AG04450 (cell line): Measurements from ENCODE around the gene PNPLA3. TPM values are rescaled to one million over a fixed set of nuclear protein-coding genes. Genes with fewer than 3 reads are reported as not detected.
A peak's percentile ranks its signal among the peaks of the same experiment; 100 is the strongest.

Experiments used
- CTCF ChIA-PET: fragments of 300-600, 350-600 bp; formaldehyde crosslinking; extraction: SDS; loops from one replicate; lab custom pipeline; 2022; ENCODE audit warnings: antibody characterized with exemption, inconsistent platforms; lab: Charles Lee
- POLR2A ChIA-PET: fragments of 350-600 bp; formaldehyde crosslinking; extraction: SDS; loops from one replicate; lab custom pipeline; 2021; ENCODE audit warnings: antibody characterized with exemption, inconsistent platforms; lab: Yijun Ruan, JAX
- DNase-seq: peaks from one replicate; pipeline ENCODE4 v3.0.0-alpha.2; 2011; ENCODE audit warnings: low read depth, low spot score
- H3K27ac ChIP-seq: one replicate; pipeline ENCODE4 v1.5.1; 2012; ENCODE audit warnings: low read depth, low read length, control low read depth
- H3K27me3 ChIP-seq: one replicate; pipeline ENCODE4 v1.6.0; 2012; ENCODE audit warnings: low read length; ENCODE audit not compliant: control insufficient read depth, insufficient read depth
- H3K4me3 ChIP-seq: 2 replicates; pipeline ENCODE4 v1.5.1; 2011; ENCODE audit warnings: mild to moderate bottlenecking, low read depth, low read length, control low read depth
- H3K9me3 ChIP-seq: 2 replicates; pipeline ENCODE4 v1.5.1; 2012; ENCODE audit warnings: low read length; ENCODE audit not compliant: control insufficient read depth, insufficient read depth
- polyA plus RNA-seq: library from polyadenylated mRNA; depleted of rRNA; stranded (reverse); fragments of >200 nt; gene quantifications from 2 replicates; pipeline ENCODE4 v1.2.3, GENCODE V29; 2011
- TF ChIP-seq, protein P1 (sequence below): IDR thresholded peaks from 2 replicates; pipeline ENCODE4 v1.5.1; 2011; ENCODE audit warnings: low read depth, low read length, control low read depth, inconsistent platforms

The PNPLA3 gene
- polyA plus RNA-seq, 1 experiment, result 3.9 TPM

DNA sequence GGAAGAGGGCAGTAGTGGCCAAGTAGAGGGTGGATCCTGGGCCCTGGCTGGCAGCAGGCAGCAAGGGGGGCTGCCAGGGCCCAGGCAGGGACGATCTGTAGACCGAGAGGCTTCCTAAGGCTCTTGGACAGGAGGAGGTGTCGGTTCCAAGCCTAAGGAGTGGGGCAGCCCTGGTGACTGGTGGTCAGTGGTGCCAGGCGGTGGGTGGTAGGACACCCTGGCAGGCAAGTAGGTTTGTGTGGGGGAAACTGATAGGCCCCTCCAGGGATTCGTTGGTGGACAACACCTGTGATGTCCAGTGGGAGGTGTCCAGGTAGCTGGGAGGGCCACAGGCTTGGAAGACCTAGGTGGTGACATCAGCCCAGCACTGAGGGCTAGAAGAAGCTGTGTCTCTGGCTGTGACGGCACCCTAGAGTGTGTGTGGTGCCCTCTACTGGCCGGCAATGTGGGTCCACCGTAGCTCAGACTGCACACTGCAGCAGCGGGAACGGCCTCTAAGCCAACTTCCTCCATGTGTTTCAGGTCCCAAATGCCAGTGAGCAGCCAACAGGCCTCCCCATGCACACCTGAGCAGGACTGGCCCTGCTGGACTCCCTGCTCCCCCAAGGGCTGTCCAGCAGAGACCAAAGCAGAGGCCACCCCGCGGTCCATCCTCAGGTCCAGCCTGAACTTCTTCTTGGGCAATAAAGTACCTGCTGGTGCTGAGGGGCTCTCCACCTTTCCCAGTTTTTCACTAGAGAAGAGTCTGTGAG is 22.2 kb downstream of the PNPLA3 start:
- CTCF ChIA-PET, result interaction anchor here (0.5 to 2.5 kb wide), 23 partner anchors 9 to 681 kb away, joined by 3 to 19 read pairs (median 5); partner anchors contain the start of genes PNPLA3 and SAMM50
- DNase-seq, result no peak
- Histone ChIP-seq H3K27me3 (no peaks in the 10 kb centered on the region), H3K4me3 (no peak overlapping the region), H3K27ac (no peak overlapping the region), H3K9me3 (no peaks in the 10 kb centered on the region)
- POLR2A ChIA-PET, result interaction anchor here (0.7 kb wide), 1 partner anchor 22 kb away, joined by 3 read pairs; the partner anchor contains the start of gene PNPLA3
- TF ChIP-seq, protein P1, sequence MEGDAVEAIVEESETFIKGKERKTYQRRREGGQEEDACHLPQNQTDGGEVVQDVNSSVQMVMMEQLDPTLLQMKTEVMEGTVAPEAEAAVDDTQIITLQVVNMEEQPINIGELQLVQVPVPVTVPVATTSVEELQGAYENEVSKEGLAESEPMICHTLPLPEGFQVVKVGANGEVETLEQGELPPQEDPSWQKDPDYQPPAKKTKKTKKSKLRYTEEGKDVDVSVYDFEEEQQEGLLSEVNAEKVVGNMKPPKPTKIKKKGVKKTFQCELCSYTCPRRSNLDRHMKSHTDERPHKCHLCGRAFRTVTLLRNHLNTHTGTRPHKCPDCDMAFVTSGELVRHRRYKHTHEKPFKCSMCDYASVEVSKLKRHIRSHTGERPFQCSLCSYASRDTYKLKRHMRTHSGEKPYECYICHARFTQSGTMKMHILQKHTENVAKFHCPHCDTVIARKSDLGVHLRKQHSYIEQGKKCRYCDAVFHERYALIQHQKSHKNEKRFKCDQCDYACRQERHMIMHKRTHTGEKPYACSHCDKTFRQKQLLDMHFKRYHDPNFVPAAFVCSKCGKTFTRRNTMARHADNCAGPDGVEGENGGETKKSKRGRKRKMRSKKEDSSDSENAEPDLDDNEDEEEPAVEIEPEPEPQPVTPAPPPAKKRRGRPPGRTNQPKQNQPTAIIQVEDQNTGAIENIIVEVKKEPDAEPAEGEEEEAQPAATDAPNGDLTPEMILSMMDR, result peak; percentile 78

DNA sequence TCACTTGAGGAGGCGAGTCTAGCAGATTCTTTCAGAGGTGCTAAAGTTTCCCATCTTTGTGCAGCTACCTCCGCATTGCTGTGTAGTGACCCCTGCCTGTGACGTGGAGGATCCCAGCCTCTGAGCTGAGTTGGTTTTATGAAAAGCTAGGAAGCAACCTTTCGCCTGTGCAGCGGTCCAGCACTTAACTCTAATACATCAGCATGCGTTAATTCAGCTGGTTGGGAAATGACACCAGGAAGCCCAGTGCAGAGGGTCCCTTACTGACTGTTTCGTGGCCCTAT is 22.7 kb downstream of the PNPLA3 start:
- Histone ChIP-seq H3K27ac (no peak overlapping the region), H3K4me3 (no peak overlapping the region), H3K9me3 (no peaks in the 10 kb centered on the region), H3K27me3 (no peaks in the 10 kb centered on the region)
- POLR2A ChIA-PET, result interaction anchor here (0.7 kb wide), 1 partner anchor 23 kb away, joined by 3 read pairs; the partner anchor contains the start of gene PNPLA3
- no peak for DNase-seq
- TF ChIP-seq, protein P1, result 0 out of 2 replicates have a peak, but pooled peaks have one; percentile 2
- CTCF ChIA-PET, result interaction anchor here (0.5 to 2.5 kb wide), 19 partner anchors 8 to 681 kb away, joined by 3 to 19 read pairs (median 5); partner anchors contain the start of genes PNPLA3 and SAMM50

DNA sequence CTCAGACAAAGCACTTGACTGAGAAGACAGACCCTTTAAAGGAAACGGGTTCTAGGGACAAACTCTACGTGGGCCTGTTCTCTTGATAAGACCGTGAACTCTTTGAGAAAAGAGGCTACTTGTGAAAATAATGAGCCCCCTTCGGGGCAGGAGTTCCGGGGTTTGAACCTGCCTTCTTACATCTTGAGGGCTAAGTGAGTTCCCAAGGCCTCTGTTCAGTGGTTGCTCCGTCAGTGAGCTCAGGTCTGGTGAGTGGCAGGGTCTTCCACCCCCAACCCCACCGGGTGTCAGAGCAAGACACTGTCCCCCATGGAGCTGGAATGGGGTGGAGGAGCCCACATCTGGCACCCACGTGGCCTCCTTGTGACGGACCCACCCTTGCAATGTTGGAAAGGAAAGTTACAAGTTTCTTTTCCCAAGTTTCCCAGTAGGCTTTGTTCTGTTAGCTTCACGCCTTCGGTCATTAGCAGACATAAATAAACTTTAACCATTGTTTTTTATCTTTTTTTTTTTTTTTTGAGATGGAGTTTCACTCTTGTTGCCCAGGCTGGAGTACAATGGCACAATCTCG is 25.3 kb downstream of the PNPLA3 start:
- TF ChIP-seq, protein P1, result no peak
- no peak overlapping the region for H3K27ac ChIP-seq
- H3K9me3 ChIP-seq, result no peaks in the 10 kb centered on the region
- H3K27me3 ChIP-seq, result no peaks in the 10 kb centered on the region
- no peak for DNase-seq
- ChIA-PET POLR2A (no interaction called here), CTCF (interaction anchor here (0.6 kb wide), 1 partner anchor 694 kb away, joined by 3 read pairs; no protein-coding TSS in a partner anchor)
- no peak overlapping the region for H3K4me3 ChIP-seq

DNA sequence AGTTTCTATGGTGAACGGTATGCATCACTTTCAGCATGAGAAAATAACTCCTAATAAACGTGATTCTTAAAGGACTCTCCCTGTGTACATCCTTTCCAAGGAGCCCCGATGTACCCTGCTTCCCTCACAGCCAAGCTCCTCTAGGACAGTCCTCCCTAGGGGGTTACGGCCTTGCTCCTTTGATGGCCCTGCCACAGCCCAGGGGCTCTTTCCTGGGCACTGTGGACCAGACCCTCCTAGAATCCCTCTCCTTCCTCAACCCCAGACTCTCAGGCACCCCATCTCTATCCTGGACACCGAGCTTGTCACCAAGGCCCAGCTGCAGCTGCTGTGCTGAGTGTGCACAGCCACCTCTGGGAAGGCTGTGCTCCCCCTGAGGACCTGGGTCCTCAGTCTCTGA is 27.8 kb downstream of the PNPLA3 start:
- POLR2A ChIA-PET, result no interaction called here
- CTCF ChIA-PET, result no interaction called here

More for the DNA sequence above, 27.8 kb downstream of the PNPLA3 start:
- no peaks in the 10 kb centered on the region for H3K27me3 ChIP-seq
- no peak overlapping the region for H3K27ac ChIP-seq
- H3K4me3 ChIP-seq, result no peak overlapping the region
- no peak for DNase-seq
- TF ChIP-seq, protein P1, result no peak
- no peaks in the 10 kb centered on the region; the same call in 1 of the 2 replicates for H3K9me3 ChIP-seq
